Adrenal gland (tissue), 12 donors: Measurements from ENCODE around the gene SYK. TPM values are rescaled to one million over a fixed set of nuclear protein-coding genes. Genes with fewer than 3 reads are reported as not detected.

Experiments
- DNase-seq, 7 donors: peaks; one replicate each; pipeline ENCODE4 v3.0.0-alpha.2; 2019 to 2020
- H3K27ac ChIP-seq, 5 donors: fragments of 200-600 bp; sonication (generic) in 4 of 5; 1 replicate in 3 of 5; 2 replicates in 2 of 5; pipeline versions ENCODE4 v1.5.1 to v1.8.0; 2016 to 2020; ENCODE audit warnings: mild to moderate bottlenecking in 1 of 5
- H3K27me3 ChIP-seq: fragments of 200-600 bp; 2 replicates; pipeline ENCODE4 v1.8.0; 2021
- H3K36me3 ChIP-seq, 2 donors: fragments of 200-600 bp; replicated peaks in 1 of 2; 1 replicate in 1 of 2; 2 replicates in 1 of 2; pipeline versions ENCODE4 v1.5.1 to v1.8.0; 2018 to 2022
- H3K4me1 ChIP-seq, 2 donors: fragments of 200-600 bp; replicated peaks in 1 of 2; 1 replicate in 1 of 2; 2 replicates in 1 of 2; pipeline versions ENCODE4 v1.5.1 to v1.8.0; 2018 to 2021
- H3K4me3 ChIP-seq, 4 donors: fragments of 200-600 bp; sonication (generic) in 3 of 4; one replicate each; pipeline ENCODE4 v1.5.1; 2016 to 2018
- H3K9me3 ChIP-seq, 3 donors: fragments of 200-600 bp; sonication (generic) in 1 of 3; replicated peaks in 1 of 3; 1 replicate in 2 of 3; 2 replicates in 1 of 3; pipeline versions ENCODE4 v1.5.1 to v1.8.0; 2016 to 2021
- POLR2A ChIP-seq, 2 donors: fragments of 450-650 bp; IDR thresholded peaks; one replicate each; pipeline ENCODE4 v1.6.1; 2017; ENCODE audit warnings: antibody characterized with exemption in 2 of 2, mild to moderate bottlenecking in 2 of 2, moderate library complexity in 1 of 2
- WGBS, 4 donors: extraction: QIAGEN DNeasy Blood & Tissue Kit in 2 of 4; methylation state at CpG; one replicate each; pipeline versions ENCODE4 v1.1.5 to v1.1.7; 2013 to 2017; 5-methylcytosine and 5-hydroxymethylcytosine counted together
- intact Hi-C, 2 donors: fragments of 100-400 bp; cut with DNase I; formaldehyde crosslinking; loops; one replicate each; pipeline versions ENCODE4 v1.14.1 to v1.15.0; 2022 to 2023
- polyA plus RNA-seq, 3 donors: library from polyadenylated mRNA; stranded (reverse); fragments of 200-250 nt in 2 of 3; fragments of 350-450 nt in 1 of 3; fragmentation: Illumina TruSeq in 1 of 3; extraction: RNeasy Lipid Tissue Mini Kit (QIAGEN cat#74804) in 1 of 3; gene quantifications; one replicate each; pipeline ENCODE4 v1.2.3, GENCODE V29; 2013 to 2014
- total RNA-seq, 9 donors: library from RNA; depleted of rRNA in 4 of 9; stranded (reverse); fragments of >200 nt in 4 of 9; fragments of 120-200 nt in 1 of 9; fragmentation: NEBNext Ultra II Directional in 1 of 9; extraction: Animal tissue kit (Norgen Biotek cat#: 25700) in 1 of 9; gene quantifications; one replicate each; pipeline versions ENCODE4 v1.1.0 to v1.2.4, GENCODE V29; 2013 to 2023
- TF ChIP-seq, protein P1 (sequence below), 6 experiments: fragments of 450-650 bp in 4 of 6; fragments of 200-600 bp in 2 of 6; sonication (generic) in 1 of 6; IDR thresholded peaks; 1 replicate in 5 of 6; 2 replicates in 1 of 6; pipeline versions ENCODE4 v1.5.1 to v1.8.0; 2016 to 2021; ENCODE audit warnings: antibody characterized with exemption in 6 of 6, mild to moderate bottlenecking in 2 of 6, moderate library complexity in 1 of 6
- donor health status: healthy with polysubstance abuse.
- donor health status: Bipolar disorder and iron deficiency.
- donor health status: DM: yes; HTN: yes; CAD: no.
- donor health status: DM: no; HTN: no; CAD: no.
- donor health status: DM: no; HTN: no; CAD: no.
- donor health status: DM: yes; HTN: yes; CAD: no.

Gene SYK
- total and polyA plus RNA-seq, 12 donors: 2.0 to 21.5 (median 14.1) TPM

DNA sequence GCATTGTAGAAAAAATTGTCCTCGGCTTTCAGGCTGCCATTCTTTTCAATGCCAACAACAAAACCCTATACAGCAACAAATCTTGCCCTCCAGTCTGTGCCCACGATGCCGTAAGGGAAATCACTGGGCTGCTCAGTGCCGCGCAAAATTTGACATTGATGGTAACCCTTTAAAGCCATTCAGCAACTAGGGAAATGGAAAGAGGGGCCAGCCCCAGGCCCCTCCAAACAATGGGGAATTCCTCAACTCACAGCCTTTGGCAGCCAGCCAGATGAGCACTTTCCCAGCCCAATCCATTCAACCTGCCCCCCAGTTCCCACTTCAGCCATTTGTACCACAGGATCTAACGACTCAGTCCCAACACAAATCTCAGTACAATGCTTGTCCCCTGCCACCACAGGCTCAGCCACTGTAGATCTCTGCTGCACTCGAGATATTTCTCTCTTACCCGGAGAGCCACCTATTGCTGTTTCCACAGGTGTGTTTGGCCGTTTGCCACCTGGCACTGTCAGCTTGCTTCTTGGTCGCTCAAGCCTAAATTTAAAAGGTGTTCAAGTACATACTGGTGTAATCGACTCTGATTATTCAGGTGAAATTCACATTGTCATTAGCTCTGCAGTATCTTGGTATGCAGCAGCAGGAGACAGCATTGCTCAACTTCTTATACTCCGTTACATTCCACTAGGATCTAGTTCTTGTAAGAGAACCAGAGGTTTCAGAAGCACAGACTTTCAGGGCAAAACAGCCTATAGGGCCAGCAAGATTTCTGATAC lies 103.3 kb downstream of the SYK start:
- intact Hi-C loops: no loop called here
- WGBS, 4 donors: 81 to 84% (median 83%) methylated on average over 12 of the region's 12 CpGs
- Histone ChIP-seq H3K27ac (no peak overlapping the region), H3K36me3 (no peaks in the 10 kb centered on the region), H3K4me3 (no peak overlapping the region), H3K4me1 (no peaks in the 10 kb centered on the region), H3K27me3 (no peaks in the 10 kb centered on the region), H3K9me3 (no peaks in the 10 kb centered on the region)
- DNase-seq: peak in 1 of 7 donors; percentile 11
- TF ChIP-seq, protein P1, sequence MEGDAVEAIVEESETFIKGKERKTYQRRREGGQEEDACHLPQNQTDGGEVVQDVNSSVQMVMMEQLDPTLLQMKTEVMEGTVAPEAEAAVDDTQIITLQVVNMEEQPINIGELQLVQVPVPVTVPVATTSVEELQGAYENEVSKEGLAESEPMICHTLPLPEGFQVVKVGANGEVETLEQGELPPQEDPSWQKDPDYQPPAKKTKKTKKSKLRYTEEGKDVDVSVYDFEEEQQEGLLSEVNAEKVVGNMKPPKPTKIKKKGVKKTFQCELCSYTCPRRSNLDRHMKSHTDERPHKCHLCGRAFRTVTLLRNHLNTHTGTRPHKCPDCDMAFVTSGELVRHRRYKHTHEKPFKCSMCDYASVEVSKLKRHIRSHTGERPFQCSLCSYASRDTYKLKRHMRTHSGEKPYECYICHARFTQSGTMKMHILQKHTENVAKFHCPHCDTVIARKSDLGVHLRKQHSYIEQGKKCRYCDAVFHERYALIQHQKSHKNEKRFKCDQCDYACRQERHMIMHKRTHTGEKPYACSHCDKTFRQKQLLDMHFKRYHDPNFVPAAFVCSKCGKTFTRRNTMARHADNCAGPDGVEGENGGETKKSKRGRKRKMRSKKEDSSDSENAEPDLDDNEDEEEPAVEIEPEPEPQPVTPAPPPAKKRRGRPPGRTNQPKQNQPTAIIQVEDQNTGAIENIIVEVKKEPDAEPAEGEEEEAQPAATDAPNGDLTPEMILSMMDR (IDR thresholded peaks at IDR 0.05): no peak
- no peak for TF ChIP-seq POLR2A (IDR thresholded peaks at IDR 0.05)

DNA sequence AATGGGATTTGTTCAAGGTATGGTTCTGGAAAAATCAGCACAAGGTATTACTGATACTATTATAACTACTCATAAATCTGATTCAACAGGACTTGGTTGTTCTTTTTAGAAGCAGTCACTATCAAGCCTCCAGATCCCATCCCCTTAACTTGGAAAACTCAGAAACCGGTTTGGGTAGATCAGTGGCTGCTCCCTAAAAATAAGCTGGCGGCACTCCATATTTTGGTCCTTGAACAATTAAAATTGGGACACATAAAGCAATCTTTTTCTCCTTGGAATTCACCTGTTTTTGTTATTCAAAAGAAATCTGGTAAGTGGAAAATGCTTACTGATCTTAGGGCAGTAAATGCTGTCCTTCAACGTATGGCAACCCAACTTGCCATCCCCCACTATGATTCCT lies 104.2 kb downstream of the SYK start:
- H3K4me3 ChIP-seq: no peak overlapping the region
- no peak overlapping the region for H3K27ac ChIP-seq
- no peaks in the 10 kb centered on the region for H3K36me3 ChIP-seq
- no peaks in the 10 kb centered on the region for H3K9me3 ChIP-seq
- H3K27me3 ChIP-seq: no peaks in the 10 kb centered on the region
- WGBS, 4 donors: 87 to 95% (median 93%) methylated on average over 3 of the region's 3 CpGs
- intact Hi-C loops: no loop called here
- no peak for DNase-seq
- no peak for TF ChIP-seq POLR2A (IDR thresholded peaks at IDR 0.05)
- TF ChIP-seq, protein P1 (IDR thresholded peaks at IDR 0.05): no peak
- H3K4me1 ChIP-seq: no peaks in the 10 kb centered on the region

DNA sequence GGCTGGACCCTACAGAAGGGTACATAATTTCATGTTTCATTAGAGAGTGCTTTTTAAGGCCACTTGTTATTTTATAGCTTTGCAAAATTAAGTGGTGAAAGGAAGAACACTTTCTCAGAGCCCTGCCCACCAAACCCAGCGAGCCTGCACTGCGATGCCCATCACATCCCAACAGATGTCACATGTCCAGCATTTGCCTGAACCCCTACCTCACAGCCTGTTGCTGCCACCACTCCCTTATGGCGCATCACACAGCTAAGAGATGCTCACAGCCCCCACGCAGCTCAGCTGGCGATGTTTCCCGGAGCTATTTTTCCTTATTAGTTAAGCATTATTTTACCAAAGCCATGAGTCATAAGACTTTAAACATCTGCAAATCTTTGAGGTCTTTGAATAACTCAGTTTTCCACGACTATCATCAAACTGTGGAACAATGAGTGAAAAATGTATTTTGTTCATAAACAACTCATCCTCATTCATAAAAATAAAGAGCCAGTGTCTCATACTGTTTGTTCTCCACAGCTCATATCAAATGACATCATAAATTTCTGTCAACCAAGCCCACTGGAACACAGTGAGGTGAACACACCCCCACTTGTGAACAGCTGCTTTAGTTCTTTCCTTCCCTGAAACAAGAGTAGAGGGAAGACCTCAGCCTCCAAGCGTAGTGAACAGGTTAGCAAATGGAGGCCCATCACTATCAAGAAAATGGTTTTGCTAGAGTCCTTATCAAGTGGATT lies 104.9 kb downstream of the SYK start:
- intact Hi-C loops: no loop called here

DNA sequence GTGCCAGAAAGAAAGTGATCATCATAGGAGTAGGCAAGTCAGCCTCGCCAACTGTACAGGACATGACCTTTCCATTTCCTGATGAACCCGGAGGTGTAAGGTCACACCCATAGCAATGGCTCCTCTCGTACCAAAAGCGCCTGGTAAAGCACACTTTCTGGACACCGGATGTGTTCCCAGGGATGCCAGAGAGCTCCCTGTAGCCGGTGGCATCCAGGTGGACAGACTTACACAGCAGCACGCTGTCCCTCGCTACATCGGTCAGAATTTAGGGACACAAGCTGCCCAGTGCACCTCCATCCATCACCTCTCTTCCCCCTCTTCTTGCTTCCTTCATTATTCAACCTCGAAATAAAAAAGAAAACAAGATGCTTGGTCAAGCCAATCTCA lies 105.4 kb downstream of the SYK start:
- Histone ChIP-seq H3K27me3 (no peaks in the 10 kb centered on the region), H3K4me3 (no peak overlapping the region), H3K27ac (no peak overlapping the region), H3K9me3 (no peaks in the 10 kb centered on the region), H3K4me1 (no peaks in the 10 kb centered on the region), H3K36me3 (no peaks in the 10 kb centered on the region)
- TF ChIP-seq POLR2A (IDR thresholded peaks at IDR 0.05): no peak
- TF ChIP-seq, protein P1 (IDR thresholded peaks at IDR 0.05): no peak
- intact Hi-C loops: no loop called here
- no peak for DNase-seq
- WGBS, 4 donors: 82 to 89% (median 86%) methylated on average over 10 of the region's 10 CpGs

More for the DNA sequence above, 104.9 kb downstream of the SYK start:
- no peak for TF ChIP-seq POLR2A (IDR thresholded peaks at IDR 0.05)
- TF ChIP-seq, protein P1 (IDR thresholded peaks at IDR 0.05): no peak
- Histone ChIP-seq H3K9me3 (no peaks in the 10 kb centered on the region), H3K27ac (no peak overlapping the region), H3K4me1 (no peaks in the 10 kb centered on the region), H3K36me3 (no peaks in the 10 kb centered on the region), H3K4me3 (no peak overlapping the region), H3K27me3 (no peaks in the 10 kb centered on the region)
- no peak for DNase-seq
- WGBS, 4 donors: 91 to 97% (median 93%) methylated on average over 8 of the region's 8 CpGs
